Measurements from ENCODE around the gene GLCE.

GRCh38 chr15:69308949-69309348, 148.5 kb downstream of the GLCE start:
- TF ChIP-seq CTCF (IDR thresholded peaks at IDR 0.05; ENCODE audit: insufficient read depth, low read length, poor library complexity, severe bottlenecking) (no peak), EZH2phosphoT487 (conservative IDR thresholded peaks at IDR 0.05; ENCODE audit: low read length) (no peak)

All from SU-DHL-6 (cell line).